GM12864 (cell line): ENCODE results near the gene HRH2.

Experiments used
- DNase-seq: peaks from one replicate; pipeline ENCODE4 v3.0.0-alpha.2; 2011; ENCODE audit warnings: low read depth
- H3K4me3 ChIP-seq: 2 replicates; pipeline ENCODE4 v1.5.1; 2011; ENCODE audit warnings: mild to moderate bottlenecking, low read depth, low read length, control low read depth
- TF ChIP-seq, protein P1 (sequence below): IDR thresholded peaks from 2 replicates; pipeline ENCODE4 v1.5.1; 2011; ENCODE audit warnings: low read depth, mild to moderate bottlenecking, moderate library complexity, low read length, control low read depth, inconsistent platforms; ENCODE audit errors: missing control alignments

Gene HRH2

DNA sequence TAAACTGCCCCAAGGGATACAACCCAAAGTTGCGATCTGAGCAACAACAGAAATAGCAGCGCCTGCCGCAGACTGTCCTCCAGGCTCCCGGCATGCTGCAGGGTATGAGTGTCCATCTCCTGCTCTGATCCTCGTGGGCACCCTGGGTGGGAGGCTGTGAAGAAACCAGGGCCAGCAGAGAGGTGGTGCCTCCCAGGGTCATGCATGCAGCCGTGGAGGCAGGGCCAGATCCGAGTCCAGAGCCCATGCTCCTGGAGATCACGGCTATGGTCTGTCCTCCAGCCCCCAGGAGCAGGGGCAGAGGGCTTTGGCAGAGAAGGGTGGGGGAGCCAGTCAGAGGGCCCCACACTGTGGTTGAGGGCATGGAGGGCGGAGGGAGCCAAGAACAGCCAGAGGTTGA lies 29.0 kb downstream of the HRH2 start:
- TF ChIP-seq, protein P1, sequence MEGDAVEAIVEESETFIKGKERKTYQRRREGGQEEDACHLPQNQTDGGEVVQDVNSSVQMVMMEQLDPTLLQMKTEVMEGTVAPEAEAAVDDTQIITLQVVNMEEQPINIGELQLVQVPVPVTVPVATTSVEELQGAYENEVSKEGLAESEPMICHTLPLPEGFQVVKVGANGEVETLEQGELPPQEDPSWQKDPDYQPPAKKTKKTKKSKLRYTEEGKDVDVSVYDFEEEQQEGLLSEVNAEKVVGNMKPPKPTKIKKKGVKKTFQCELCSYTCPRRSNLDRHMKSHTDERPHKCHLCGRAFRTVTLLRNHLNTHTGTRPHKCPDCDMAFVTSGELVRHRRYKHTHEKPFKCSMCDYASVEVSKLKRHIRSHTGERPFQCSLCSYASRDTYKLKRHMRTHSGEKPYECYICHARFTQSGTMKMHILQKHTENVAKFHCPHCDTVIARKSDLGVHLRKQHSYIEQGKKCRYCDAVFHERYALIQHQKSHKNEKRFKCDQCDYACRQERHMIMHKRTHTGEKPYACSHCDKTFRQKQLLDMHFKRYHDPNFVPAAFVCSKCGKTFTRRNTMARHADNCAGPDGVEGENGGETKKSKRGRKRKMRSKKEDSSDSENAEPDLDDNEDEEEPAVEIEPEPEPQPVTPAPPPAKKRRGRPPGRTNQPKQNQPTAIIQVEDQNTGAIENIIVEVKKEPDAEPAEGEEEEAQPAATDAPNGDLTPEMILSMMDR: no peak
- no peak overlapping the region for H3K4me3 ChIP-seq
- DNase-seq: no peak

DNA sequence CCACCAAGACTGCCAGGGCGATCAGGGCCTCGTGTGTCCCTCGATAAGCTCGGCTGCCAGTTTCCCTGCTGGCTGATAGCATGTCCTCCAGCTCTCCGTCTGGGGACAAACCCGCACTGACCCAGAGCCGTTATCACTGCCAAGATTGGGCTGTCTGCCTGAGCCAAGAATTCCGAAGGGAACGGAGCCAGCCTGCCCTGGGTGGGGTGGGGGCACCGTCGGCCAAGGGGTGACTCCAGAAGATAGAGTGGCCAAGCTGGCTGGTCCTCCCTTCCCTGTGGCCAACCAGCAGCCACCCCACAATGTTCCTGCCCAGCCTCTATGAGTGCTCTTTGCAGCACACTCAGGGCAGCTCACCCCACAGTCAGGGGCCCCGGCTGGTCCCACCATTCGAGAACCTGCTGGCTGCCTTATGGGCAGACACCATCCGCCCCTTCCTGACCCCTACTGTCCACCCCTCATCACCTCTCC lies 29.4 kb downstream of the HRH2 start:
- TF ChIP-seq, protein P1: no peak
- DNase-seq: no peak
- H3K4me3 ChIP-seq: no peak overlapping the region

DNA sequence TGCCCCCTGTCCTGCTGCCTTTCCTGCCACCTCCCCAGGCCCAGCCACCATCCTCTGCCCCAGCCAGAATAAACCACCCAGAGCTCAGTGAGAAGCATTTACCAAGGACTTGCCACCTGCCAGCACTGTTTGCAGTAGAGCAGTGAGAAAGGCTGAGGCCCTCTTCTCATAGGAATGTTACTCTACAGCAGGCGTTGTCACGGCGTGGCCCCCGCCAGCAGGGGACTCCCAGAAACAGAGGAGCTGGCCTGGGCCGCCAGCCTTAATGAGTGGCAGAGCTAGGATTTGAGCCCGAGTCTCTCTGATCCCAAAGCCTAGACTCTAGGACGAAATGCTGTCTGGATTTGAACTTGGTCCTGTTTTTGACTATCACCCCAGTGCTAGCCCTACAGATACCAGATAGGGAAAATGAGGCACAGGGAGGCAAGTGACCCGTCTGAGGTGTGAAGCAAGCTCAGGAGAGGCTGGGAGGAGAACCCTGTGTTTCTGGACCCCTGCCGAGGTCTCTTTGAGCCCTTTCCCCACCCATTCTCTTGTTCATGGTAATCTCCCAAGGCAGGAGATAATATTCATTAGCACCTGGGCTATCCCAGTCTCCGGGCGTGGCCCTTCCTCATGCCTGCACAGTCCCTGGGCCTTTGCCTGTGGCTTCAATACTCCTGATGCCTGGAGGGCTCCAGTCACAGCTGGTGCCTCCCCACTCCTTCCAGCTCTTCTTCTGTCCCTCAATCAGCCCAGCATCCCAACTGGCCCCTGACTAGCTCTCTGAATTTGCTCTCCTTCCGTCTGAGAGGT lies 30.7 kb downstream of the HRH2 start:
- H3K4me3 ChIP-seq: no peak overlapping the region
- no peak for DNase-seq

DNA sequence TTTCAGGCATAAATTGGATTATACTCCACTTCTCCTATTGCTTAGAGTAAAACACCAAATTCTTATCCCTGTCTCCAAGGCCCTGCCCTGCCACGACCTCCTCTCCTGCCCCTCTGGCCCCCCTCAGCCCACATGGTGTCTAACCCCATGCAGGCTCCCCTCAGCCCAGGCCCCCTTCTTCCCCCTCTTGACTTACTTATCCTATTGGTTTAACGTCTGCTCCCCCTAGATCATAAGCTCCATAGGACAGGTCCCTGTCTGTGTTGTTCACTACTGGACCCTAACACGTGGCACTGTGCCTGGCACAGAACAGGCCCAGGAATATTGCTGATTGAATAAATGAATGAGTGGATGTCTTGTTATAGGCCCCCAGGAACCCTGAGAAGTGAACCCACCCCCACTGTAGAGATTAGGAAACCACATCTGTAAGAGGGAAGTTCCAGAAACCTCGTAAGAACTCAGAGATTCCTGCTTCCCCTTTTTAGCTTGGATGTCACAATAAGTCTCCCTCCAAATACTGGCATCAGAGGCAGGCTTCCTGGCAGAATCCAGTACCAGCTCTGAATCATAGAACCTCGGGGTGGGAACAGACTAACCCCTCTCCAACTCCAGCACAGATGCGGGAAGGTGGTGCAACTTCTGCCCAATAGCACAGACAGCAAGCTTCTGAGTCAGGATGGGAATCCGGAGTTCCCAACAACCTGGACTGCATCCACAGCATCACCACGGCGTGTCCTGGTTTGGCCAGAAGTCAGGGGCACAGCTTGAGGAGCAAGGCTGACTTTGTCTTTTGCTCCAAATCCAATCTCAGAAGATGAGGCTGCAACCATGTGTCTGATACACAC lies 31.5 kb downstream of the HRH2 start:
- no peak for DNase-seq
- TF ChIP-seq, protein P1: no peak
- H3K4me3 ChIP-seq: no peak overlapping the region

More for the DNA sequence above, 30.7 kb downstream of the HRH2 start:
- TF ChIP-seq, protein P1: no peak

DNA sequence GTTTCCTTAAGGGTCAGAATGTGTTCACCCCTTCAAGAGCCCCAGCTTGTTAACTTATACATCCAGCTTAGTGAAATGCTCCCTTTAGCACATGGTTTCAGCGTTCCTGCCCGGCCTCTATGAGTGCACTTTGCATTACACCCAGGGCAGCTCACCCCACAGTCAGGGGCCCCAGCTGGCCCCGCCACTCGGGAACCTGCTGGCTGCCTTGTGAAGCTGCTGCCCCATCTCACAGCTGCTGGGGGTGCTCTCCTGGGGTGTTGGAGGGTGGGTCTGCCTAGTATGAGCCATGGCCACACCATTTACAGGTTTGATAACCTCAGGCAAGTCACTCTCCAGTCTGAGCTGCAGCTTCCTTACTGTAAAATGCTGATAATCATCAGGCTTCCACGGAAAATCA lies 32.2 kb downstream of the HRH2 start:
- H3K4me3 ChIP-seq: no peak overlapping the region
- DNase-seq: no peak
- TF ChIP-seq, protein P1: no peak

DNA sequence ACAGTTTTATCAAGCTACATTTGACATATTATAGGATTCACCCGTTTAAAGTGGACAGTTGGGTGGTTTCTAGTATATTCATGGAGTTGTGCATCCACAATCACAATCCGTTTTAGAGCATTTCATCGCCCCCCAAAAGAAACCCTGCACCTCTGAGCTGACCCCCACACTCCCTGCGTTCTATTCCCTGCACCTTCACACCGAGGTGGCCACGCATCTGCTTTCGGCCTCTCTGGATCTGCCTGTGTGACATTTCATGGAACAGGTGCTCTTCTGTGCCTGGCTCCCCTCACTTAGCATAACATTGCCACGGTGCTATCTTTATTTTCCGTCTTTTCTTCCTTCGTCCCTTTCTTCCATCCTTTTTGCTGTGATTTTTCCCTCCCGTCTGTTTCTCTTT lies 32.7 kb downstream of the HRH2 start:
- no peak overlapping the region for H3K4me3 ChIP-seq
- DNase-seq: no peak
- TF ChIP-seq, protein P1: no peak
